TTC549 (cell line): ENCODE results near the gene RFC2.
"Not testable (repeated sequence)": the region's sequence is repeated elsewhere in the genome, so short reads cannot be mapped to it uniquely, and the experiment has no call there.

Experiments used
- FAIRE-seq: peaks from 2 replicates; lab custom pipeline; 2012; peaks lifted over from hg19 to GRCh38; lab: Jason Lieb, UNC

Gene RFC2

GRCh38 chr7:74282748-74283459, 28.7 kb upstream of the RFC2 start:
- FAIRE-seq: no peak

GRCh38 chr7:74280985-74281384, 26.8 kb upstream of the RFC2 start:
- FAIRE-seq: no peak

- FAIRE-seq: no peak
These were observed 23.4 kb upstream of the RFC2 start for GRCh38 chr7:74277636-74278035.

- FAIRE-seq: no peak
These were observed 21.2 kb upstream of the RFC2 start for GRCh38 chr7:74275401-74275881.

- no peak for FAIRE-seq
These were observed 18.3 kb upstream of the RFC2 start for GRCh38 chr7:74272305-74273038.

- no peak for FAIRE-seq
These were observed 17.5 kb upstream of the RFC2 start for GRCh38 chr7:74271742-74272141.

- no peak for FAIRE-seq
These were observed 15.6 kb upstream of the RFC2 start for GRCh38 chr7:74269757-74270277.

GRCh38 chr7:74267756-74268565, 13.8 kb upstream of the RFC2 start:
- FAIRE-seq: no peak

- no peak for FAIRE-seq
These were observed 12.2 kb upstream of the RFC2 start for GRCh38 chr7:74266191-74266963.

- FAIRE-seq: no peak
These were observed 9.4 kb upstream of the RFC2 start for GRCh38 chr7:74263399-74264120.

- FAIRE-seq: no peak
These were observed 8.6 kb upstream of the RFC2 start for GRCh38 chr7:74262639-74263398.

GRCh38 chr7:74258639-74259038, 4.4 kb upstream of the RFC2 start:
- no peak for FAIRE-seq

GRCh38 chr7:74256491-74257408, 2.6 kb upstream of the RFC2 start:
- FAIRE-seq: no peak

GRCh38 chr7:74255461-74255860, 1.3 kb upstream of the RFC2 start:
- FAIRE-seq: not testable (repeated sequence)

- no peak for FAIRE-seq
These were observed 720 bp upstream of the RFC2 start for GRCh38 chr7:74254858-74255379.

- FAIRE-seq: no peak
These were observed 417 bp downstream of the RFC2 start for GRCh38 chr7:74253835-74254128.

- no peak for FAIRE-seq
These were observed 868 bp downstream of the RFC2 start for GRCh38 chr7:74253331-74253730.

GRCh38 chr7:74252893-74253292, 1.3 kb downstream of the RFC2 start:
- FAIRE-seq: no peak

GRCh38 chr7:74249058-74249457, 5.1 kb downstream of the RFC2 start:
- FAIRE-seq: not testable (repeated sequence)
